GM12878 (cell line): Measurements from ENCODE around the gene SFXN5. TPM values are rescaled to one million over a fixed set of nuclear protein-coding genes. Genes with fewer than 3 reads are reported as not detected.

Source experiments
- ATAC-seq: fragments of 200-7000 bp; cut with Tn5 transposase; 3 replicates; pipeline ENCODE4 v1.9.1; 2020; ENCODE audit warnings: mild to moderate bottlenecking, moderate library complexity
- BruUV-seq: library from RNA; stranded (reverse); fragments of 400-500 nt; replicated peaks from 2 replicates; lab custom pipeline; 2021; lab: Mats Ljungman, UMichigan
- CTCF ChIA-PET: fragments of 300-600 bp; sonication (Branson Sonifier 250); formaldehyde crosslinking; extraction: SDS; loops from one replicate; lab custom pipeline; 2021; ENCODE audit warnings: inconsistent platforms; lab: Yijun Ruan, JAX
- POLR2A ChIA-PET: fragments of 350-600 bp; formaldehyde crosslinking; extraction: SDS; loops from one replicate; lab custom pipeline; 2021; ENCODE audit warnings: inconsistent platforms; lab: Charles Lee
- RAD21 ChIA-PET: fragments of 300-600 bp; sonication (Branson Sonifier 250); formaldehyde crosslinking; loops from one replicate; lab custom pipeline; 2023; ENCODE audit warnings: antibody characterized with exemption; ENCODE audit not compliant: unreplicated experiment; lab: Charles Lee
- SMC1A ChIA-PET: fragments of 300-600 bp; sonication (Branson Sonifier 250); formaldehyde crosslinking; loops from one replicate; lab custom pipeline; 2023; ENCODE audit not compliant: unreplicated experiment, uncharacterized antibody; lab: Charles Lee
- DNase-seq: peaks from one replicate; pipeline ENCODE4 v3.0.0-alpha.2; 2011; ENCODE audit warnings: low read depth, low spot score
- FAIRE-seq: peaks from 3 replicates; lab custom pipeline; 2011; peaks lifted over from hg19 to GRCh38; lab: Jason Lieb, UNC
- H2AFZ ChIP-seq: 2 replicates; pipeline ENCODE4 v1.6.0; 2011; ENCODE audit warnings: low read depth, low read length, control low read depth; ENCODE audit not compliant: control insufficient read depth
- H3K27ac ChIP-seq: 2 replicates; pipeline ENCODE4 v1.5.1; 2011; ENCODE audit warnings: control low read depth; ENCODE audit not compliant: control insufficient read depth, insufficient read depth
- H3K27me3 ChIP-seq, 2 experiments: replicated peaks in 1 of 2; 2 replicates each; pipeline versions ENCODE4 v1.6.0 to v1.6.1; 2011; ENCODE audit warnings: low read length in 1 of 2; ENCODE audit not compliant: control insufficient read depth in 2 of 2, insufficient read depth in 2 of 2
- H3K36me3 ChIP-seq, 2 experiments: 2 replicates each; pipeline ENCODE4 v1.5.1; 2011; ENCODE audit warnings: low read length in 1 of 2; ENCODE audit not compliant: control insufficient read depth in 2 of 2, insufficient read depth in 2 of 2
- H3K4me1 ChIP-seq: 2 replicates; pipeline ENCODE4 v1.6.1; 2011; ENCODE audit warnings: mild to moderate bottlenecking, low read length, moderate library complexity, mixed read lengths; ENCODE audit not compliant: control insufficient read depth, insufficient read depth
- H3K4me2 ChIP-seq: 2 replicates; pipeline ENCODE4 v1.6.0; 2011; ENCODE audit warnings: control low read depth; ENCODE audit not compliant: control insufficient read depth, insufficient read depth
- H3K4me3 ChIP-seq: fragments of 200-600 bp; sonication (generic); 2 replicates; pipeline ENCODE4 v1.5.1; 2016
- H3K79me2 ChIP-seq: 2 replicates; pipeline ENCODE4 v1.6.0; 2011; ENCODE audit warnings: low read length; ENCODE audit not compliant: control insufficient read depth, insufficient read depth
- H3K9ac ChIP-seq: 2 replicates; pipeline ENCODE4 v1.8.0; 2011; ENCODE audit warnings: low read length, control low read depth, mixed read lengths; ENCODE audit not compliant: control insufficient read depth, insufficient read depth
- H3K9me3 ChIP-seq: replicated peaks from 3 replicates; pipeline ENCODE4 v1.5.1; 2011; ENCODE audit warnings: mild to moderate bottlenecking, low read length; ENCODE audit not compliant: control insufficient read depth, insufficient read depth
- H4K20me1 ChIP-seq: 2 replicates; pipeline ENCODE4 v1.6.0; 2011; ENCODE audit not compliant: control insufficient read depth, insufficient read depth
- BCLAF1 ChIP-seq: fragments of 450-650 bp; IDR thresholded peaks from 2 replicates; pipeline ENCODE4 v1.6.1; 2017; ENCODE audit warnings: antibody characterized with exemption, mild to moderate bottlenecking, moderate library complexity
- CBFB ChIP-seq: IDR thresholded peaks from 2 replicates; pipeline ENCODE4 v1.6.1; 2016; ENCODE audit warnings: antibody characterized with exemption, low read depth
- E2F4 ChIP-seq: IDR thresholded peaks from 2 replicates; pipeline ENCODE4 v1.6.1; 2012; ENCODE audit warnings: low read depth, low read length, improper control_type of control experiment
- ETV6 ChIP-seq, 2 experiments: fragments of 450-650 bp in 1 of 2; IDR thresholded peaks in 1 of 2; conservative IDR thresholded peaks in 1 of 2; 2 replicates each; pipeline ENCODE4 v1.6.1; 2014; ENCODE audit warnings: antibody characterized with exemption in 1 of 2, borderline replicate concordance in 1 of 2, low read depth in 1 of 2, mild to moderate bottlenecking in 1 of 2, moderate library complexity in 1 of 2
- EZH2 ChIP-seq: IDR thresholded peaks from 2 replicates; pipeline ENCODE4 v1.6.1; 2012; ENCODE audit warnings: low read depth, mild to moderate bottlenecking, control low read depth, inconsistent platforms, low read length, borderline replicate concordance; ENCODE audit not compliant: control insufficient read depth
- IKZF2 ChIP-seq, 2 experiments: fragments of 450-650 bp; IDR thresholded peaks; 2 replicates each; pipeline ENCODE4 v1.6.1; 2017; ENCODE audit warnings: mild to moderate bottlenecking in 2 of 2, moderate library complexity in 2 of 2
- RAD21 ChIP-seq: IDR thresholded peaks from 2 replicates; pipeline ENCODE4 v1.6.1; 2011; ENCODE audit warnings: mild to moderate bottlenecking, low read depth, low read length, moderate library complexity; ENCODE audit not compliant: insufficient read depth
- RFX5 ChIP-seq: IDR thresholded peaks from 2 replicates; pipeline ENCODE4 v1.6.1; 2011; ENCODE audit warnings: low read depth, low read length, improper control_type of control experiment
- RUNX3 ChIP-seq: IDR thresholded peaks from 2 replicates; pipeline ENCODE4 v1.6.1; 2012; ENCODE audit warnings: low read length, inconsistent platforms
- SREBF2 ChIP-seq: IDR thresholded peaks from 2 replicates; pipeline ENCODE4 v1.6.1; 2012; ENCODE audit warnings: mild to moderate bottlenecking, low read length
- ZNF622 ChIP-seq: fragments of 450-650 bp; IDR thresholded peaks from 2 replicates; pipeline ENCODE4 v1.6.1; 2017; ENCODE audit warnings: mild to moderate bottlenecking, inconsistent platforms
- ZZZ3 ChIP-seq: IDR thresholded peaks from 2 replicates; pipeline ENCODE4 v1.6.1; 2011; ENCODE audit warnings: low read depth; ENCODE audit not compliant: control insufficient read depth, insufficient read length
- WGBS: methylation state at CpG from one replicate; pipeline ENCODE4 v1.1.6; 2016; ENCODE audit warnings: low lambda C conversion rate; ENCODE audit not compliant: insufficient replicate concordance, insufficient coverage; ENCODE audit errors: missing lambda C conversion rate; 5-methylcytosine and 5-hydroxymethylcytosine counted together
- in situ Hi-C: fragments of 300-500 bp; cut with MboI; formaldehyde crosslinking; loops from 9 replicates; pipeline ENCODE4 v1.14.3; 2018; ENCODE audit warnings: mixed read lengths
- intact Hi-C: fragments of 100-400 bp; cut with micrococcal nuclease; formaldehyde crosslinking; loops from one replicate; pipeline ENCODE4 v1.14.2; 2022; ENCODE audit not compliant: unreplicated experiment
- polyA plus RNA-seq, 11 experiments: library from polyadenylated mRNA; depleted of rRNA in 4 of 11; unstranded in 6 of 11; stranded (reverse) in 5 of 11; fragments of >200 nt; fragmentation: Nextera tagmentation in 4 of 11; fragmentation: Illumina TruSeq in 1 of 11; extraction: Ambion mirVana in 4 of 11; extraction: Trizol in 1 of 11; gene quantifications; 1 replicate in 1 of 11; 2 replicates in 10 of 11; pipeline versions ENCODE4 v1.2.1 to v1.2.3, GENCODE V29; 2011 to 2016; ENCODE audit warnings: inconsistent platforms in 2 of 11, missing spikeins in 2 of 11, low read depth in 1 of 11
- total RNA-seq, 4 experiments: library from RNA; depleted of rRNA in 3 of 4; stranded (reverse); fragments of >200 nt in 3 of 4; fragmentation: Illumina TruSeq in 1 of 4; extraction: Trizol in 1 of 4; gene quantifications; 2 replicates each; pipeline versions ENCODE4 v1.2.1 to v1.2.3, GENCODE V29; 2013 to 2021

The SFXN5 gene
- total and polyA plus RNA-seq, 10 of the 15 experiments (the other 5 are each of a cell fraction or from before 2014, with no cell fraction given), result 3.3 to 15.9 (median 11.2) TPM

GRCh38 chr2:73092146-73092783 is 20.8 kb upstream of the SFXN5 start:
- 17% methylated on average over 7 of the region's 7 CpGs for WGBS
- ATAC-seq, result no peak

More at GRCh38 chr2:73092146-73092783, 20.8 kb upstream of the SFXN5 start:
- CTCF ChIA-PET, result no interaction called here
- no peak overlapping the region for H3K9ac ChIP-seq
- DNase-seq (no peak), FAIRE-seq (no peak)
- no peak overlapping the region for H3K4me3 ChIP-seq
- H3K9me3 ChIP-seq, result no peaks in the 10 kb centered on the region
- RAD21 ChIA-PET, result no interaction called here
- intact Hi-C loops, result no loop called here
- H3K27me3 ChIP-seq, result peaks cover 0 to 1% of the 10 kb centered on the region in 2 experiments; a peak in 2 of 4 replicates
- H2AFZ ChIP-seq, result no peak overlapping the region
- TF ChIP-seq ETV6 (conservative IDR thresholded peaks at IDR 0.05 in 1 of 2, IDR thresholded peaks at IDR 0.05 in 1 of 2; ENCODE audit: borderline replicate concordance in 1 of 2, low read depth in 1 of 2) (no peak), SREBF2 (no peak), CBFB (no peak), E2F4 (no peak), ZZZ3 (no peak), IKZF2 (IDR thresholded peaks at IDR 0.05) (no peak), RFX5 (no peak), EZH2 (no peak), BCLAF1 (no peak), RUNX3 (no peak), ZNF622 (no peak), RAD21 (no peak)
- H3K79me2 ChIP-seq, result no peaks in the 10 kb centered on the region
- SMC1A ChIA-PET, result no interaction called here
- no peaks in the 10 kb centered on the region for H3K36me3 ChIP-seq
- H3K27ac ChIP-seq, result no peak overlapping the region
- H4K20me1 ChIP-seq, result no peaks in the 10 kb centered on the region; the same call in 1 of the 2 replicates
- POLR2A ChIA-PET, result no interaction called here
- H3K4me2 ChIP-seq, result no peak overlapping the region
- no peaks in the 10 kb centered on the region; the same call in 1 of the 2 replicates for H3K4me1 ChIP-seq
- in situ Hi-C loops, result no loop called here
- no TSS peak for BruUV-seq
